Activated CD4-positive, CD25-positive, alpha-beta regulatory T cell treated with anti-CD3 and anti-CD28 coated beads, Interleukin-2, amount 50 U/mL, for 24 hours (primary cell): ENCODE data around the gene IGFN1.
"Not testable (repeated sequence)": the region's sequence is repeated elsewhere in the genome, so short reads cannot be mapped to it uniquely, and the experiment has no call there.

Experiments used
- ATAC-seq, 2 donors: fragments of 150-1000 bp; cut with Tn5 transposase; one replicate each; pipeline ENCODE4 v1.10.0; 2021; ENCODE audit warnings: mild to moderate bottlenecking in 1 of 2, moderate library complexity in 1 of 2

Gene IGFN1

DNA sequence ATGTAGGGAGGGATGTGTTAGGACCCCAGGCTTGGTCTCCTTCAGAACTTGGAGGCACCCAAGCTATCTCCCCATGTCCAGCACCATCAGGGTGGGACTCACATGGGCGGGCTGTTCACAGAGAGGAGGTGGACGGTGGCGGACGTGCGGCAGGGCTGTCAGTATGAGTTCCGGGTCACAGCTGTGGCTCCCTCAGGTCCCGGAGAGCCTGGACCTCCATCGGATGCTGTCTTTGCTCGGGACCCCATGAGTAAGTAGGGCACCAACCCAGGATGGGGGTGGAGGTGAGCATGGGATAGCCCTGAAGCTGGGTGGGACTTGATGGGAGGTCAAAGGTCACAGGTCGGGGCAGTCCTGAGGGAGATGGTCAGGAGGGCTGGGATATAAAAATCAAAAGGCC is 27.8 kb downstream of the IGFN1 start:
- ATAC-seq = no peak

GRCh38 chr1:201219481-201220387 is 29.1 kb downstream of the IGFN1 start:
- no peak for ATAC-seq

DNA sequence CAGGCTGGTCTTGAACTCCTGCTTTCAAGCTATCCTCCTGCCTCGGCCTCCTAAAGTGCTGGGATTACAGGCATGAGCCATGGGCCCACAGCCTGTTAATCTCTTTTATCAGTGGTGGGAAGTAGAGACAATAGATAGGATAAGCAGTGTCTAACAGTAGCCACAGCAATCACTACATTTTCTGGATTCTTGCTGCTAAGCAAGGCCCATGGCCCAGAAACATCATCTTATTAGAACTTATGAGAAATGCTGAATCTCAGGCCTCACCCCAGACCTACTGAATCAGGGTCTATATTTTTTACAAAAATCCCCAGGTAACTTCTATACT is 29.7 kb downstream of the IGFN1 start:
- ATAC-seq = no peak

GRCh38 chr1:201221201-201221846 is 30.7 kb downstream of the IGFN1 start:
- no peak for ATAC-seq

DNA sequence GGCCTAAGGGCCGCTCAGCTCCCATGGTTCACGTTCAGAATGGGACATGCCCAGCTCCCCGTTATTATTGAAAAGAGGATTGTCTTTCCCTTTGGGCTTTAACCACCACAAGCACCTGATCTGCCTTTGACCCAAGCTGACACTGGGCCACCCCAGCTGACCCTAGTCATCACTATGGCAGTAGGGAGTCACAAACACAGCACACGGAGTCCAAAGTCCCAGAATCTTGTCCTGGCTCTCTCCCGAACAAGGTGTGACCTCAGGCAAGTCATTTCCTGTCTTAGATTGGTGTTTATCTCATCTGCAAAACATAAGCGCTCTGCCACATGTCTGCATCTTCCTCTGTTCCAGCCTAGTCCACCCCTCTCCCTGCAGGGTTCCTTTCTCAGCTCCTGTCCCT is 31.5 kb downstream of the IGFN1 start:
- no peak for ATAC-seq

GRCh38 chr1:201223852-201224665 is 33.4 kb downstream of the IGFN1 start:
- ATAC-seq = no peak

DNA sequence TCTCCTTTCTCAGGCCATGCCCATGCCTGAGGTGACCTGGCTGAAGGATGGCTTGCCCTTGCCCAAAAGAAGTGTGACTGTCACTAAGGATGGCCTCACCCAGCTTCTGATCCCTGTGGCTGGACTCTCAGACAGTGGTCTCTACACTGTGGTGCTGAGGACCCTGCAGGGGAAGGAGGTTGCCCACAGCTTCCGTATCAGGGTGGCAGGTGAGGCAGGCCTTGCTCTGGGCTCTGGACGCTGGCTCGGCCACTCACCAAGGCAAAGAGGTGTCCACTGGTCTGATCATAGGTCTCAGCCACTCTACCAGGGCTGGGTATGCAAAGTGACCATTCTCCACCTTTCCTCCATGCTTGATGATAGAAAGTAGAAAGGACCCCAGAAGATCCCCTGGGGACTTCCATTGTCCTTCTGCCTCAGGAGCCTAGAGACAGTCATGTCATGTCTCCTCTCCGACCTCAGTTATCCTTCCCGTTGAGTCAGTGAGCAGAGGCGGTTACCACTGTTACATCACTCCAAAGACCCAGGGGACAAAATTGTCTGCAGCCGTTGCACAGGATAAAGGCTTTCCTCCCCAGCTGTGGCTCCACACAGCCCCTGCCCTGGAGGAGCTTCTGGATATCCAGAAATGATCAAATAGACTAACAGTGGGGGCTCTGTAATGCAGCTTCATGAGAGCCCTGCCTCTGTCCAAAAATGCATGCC is 34.2 kb downstream of the IGFN1 start:
- ATAC-seq = no peak

- no peak for ATAC-seq
Measured at GRCh38 chr1:201226178-201226514, 35.5 kb downstream of the IGFN1 start.

GRCh38 chr1:201226859-201227488 is 36.4 kb downstream of the IGFN1 start:
- no peak for ATAC-seq

GRCh38 chr1:201228011-201228983 is 37.7 kb downstream of the IGFN1 start:
- ATAC-seq = no peak

- ATAC-seq = no peak
Measured at GRCh38 chr1:201229095-201229494, 38.5 kb downstream of the IGFN1 start.

DNA sequence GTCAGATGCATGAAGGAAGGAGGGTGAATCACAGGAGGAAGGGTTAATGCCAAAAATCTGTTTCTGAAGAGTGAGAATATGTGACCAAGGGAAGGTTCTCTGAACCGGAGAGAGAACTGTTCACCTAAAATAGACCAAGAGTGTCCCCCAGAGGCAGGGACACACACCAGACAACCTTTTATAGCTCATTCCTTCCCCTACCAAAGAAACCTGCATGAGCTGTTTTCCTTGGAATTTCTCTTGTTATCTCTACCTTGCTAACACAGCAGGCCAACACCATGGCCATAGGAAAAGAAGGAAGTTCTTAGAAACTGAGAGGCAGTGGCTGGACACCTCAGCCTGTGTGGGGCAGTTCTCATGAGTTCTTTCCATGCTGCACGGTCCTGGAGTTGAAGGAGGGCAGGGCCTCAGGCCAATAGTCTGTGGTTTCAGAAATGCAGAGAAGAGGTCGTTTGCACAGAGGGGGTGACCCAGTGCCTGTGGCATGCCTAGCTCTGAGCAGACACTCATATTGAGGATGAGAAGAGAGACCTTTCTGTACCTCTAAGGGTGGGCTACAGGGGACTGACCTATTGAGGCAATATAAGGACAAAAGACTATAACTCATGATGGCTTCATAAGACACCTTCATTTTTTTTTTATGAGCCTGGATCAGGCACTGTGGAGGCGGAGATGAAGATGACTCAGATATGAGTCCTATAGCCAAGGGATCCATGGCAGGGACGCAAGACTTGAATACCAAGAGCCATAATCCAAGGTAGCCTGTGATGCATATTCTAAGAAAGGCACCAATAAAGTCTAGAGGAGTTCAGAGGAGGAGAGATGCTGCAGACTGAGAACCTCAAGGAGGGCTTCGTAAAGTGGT is 39.4 kb downstream of the IGFN1 start:
- ATAC-seq = no peak

GRCh38 chr1:201230676-201231075 is 40.1 kb downstream of the IGFN1 start:
- no peak for ATAC-seq

DNA sequence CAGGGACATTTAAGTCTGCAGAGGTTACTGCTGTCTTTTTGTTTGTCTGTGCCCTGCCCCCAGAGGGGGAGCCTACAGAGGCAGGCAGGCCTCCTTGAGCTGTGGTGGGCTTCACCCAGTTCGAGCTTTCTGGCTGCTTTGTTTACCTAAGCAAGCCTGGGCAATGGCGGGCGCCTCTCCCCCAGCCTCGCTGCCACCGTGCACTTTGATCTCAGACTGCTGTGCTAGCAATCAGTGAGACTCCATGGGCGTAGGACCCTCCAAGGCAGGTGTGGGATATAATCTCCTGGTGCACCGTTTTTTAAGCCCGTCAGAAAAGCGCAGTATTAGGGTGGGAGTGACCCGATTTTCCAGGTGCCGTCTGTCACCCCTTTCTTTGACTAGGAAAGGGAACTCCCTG is 49.0 kb downstream of the IGFN1 start:
- ATAC-seq = not testable (repeated sequence)

DNA sequence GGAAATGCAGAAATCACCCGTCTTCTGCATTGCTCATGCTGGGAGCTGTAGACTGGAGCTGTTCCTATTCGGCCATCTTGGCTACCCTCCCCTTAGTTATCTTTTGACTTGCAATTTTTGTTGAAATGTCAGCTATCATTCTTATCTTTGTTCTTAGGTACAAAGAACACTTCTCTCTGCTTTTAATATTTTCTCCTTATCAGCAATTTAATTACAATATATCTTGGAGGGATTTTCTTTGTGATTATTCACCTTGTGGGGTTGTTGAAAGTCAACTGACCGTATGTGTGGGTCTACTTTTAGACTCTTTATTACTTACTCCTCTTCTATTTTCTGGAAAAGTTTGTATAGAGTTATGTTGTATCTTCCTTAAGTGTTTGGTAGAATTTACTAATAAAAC is 49.5 kb downstream of the IGFN1 start:
- no peak for ATAC-seq

DNA sequence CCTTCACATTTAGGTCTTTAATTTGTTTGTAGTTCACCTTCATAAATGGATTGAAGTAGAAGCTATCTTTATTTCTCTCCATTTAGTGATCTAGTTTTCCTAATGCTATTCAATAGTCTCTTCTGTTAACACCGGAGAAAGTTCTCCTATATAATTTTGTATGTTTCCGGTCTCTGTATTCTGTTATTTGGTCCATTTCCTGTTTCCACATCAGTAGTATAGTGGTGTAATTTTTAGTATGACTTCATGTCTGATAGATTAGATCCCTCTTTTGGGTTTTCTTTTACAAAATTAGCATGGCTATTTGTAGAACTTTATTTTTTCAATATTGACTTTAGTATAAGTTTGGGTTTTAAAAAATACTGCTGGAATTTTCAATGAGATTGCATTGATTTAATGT is 51.1 kb downstream of the IGFN1 start:
- no peak for ATAC-seq

- no peak for ATAC-seq
Measured at GRCh38 chr1:201245082-201245481, 54.5 kb downstream of the IGFN1 start.

DNA sequence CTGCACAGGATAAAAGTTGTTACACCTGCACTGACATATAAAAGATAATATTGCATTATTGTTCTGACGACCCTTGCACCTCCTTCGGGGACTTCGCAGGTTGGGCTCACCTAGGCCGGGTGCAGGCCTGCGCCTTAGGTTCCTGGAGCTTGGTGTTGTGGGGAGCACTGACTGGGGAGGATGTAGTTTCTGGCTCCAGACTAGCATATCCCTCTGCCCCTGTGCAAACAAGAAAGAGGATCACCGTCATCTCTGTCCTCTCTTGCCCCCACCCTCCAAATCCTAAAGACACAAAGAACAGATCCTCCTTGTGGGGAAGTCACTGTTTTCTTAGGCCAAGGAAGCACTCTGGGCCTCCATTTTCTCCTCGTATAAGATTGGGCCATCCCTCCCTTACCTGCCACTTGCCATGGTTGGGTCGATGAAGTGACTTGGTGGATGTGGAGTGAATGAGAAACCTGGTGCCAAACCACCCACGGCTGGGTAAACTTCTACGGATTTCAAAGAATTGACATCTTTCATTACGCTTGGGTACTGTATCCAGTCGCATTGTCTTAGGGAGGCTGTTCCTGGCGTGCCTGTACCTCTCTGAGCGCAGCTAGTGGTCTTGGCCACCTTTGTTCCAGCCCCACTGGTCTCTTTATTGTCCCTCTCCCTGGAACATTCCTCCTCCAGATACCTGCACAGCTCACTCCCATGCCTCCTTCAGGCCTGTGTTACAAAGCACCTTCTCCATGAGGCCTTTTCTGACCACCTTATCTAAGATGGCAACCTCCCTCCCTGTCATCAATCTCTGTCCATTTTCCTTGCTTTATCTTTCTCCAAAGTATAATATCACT is 58.3 kb downstream of the IGFN1 start:
- ATAC-seq = no peak

DNA sequence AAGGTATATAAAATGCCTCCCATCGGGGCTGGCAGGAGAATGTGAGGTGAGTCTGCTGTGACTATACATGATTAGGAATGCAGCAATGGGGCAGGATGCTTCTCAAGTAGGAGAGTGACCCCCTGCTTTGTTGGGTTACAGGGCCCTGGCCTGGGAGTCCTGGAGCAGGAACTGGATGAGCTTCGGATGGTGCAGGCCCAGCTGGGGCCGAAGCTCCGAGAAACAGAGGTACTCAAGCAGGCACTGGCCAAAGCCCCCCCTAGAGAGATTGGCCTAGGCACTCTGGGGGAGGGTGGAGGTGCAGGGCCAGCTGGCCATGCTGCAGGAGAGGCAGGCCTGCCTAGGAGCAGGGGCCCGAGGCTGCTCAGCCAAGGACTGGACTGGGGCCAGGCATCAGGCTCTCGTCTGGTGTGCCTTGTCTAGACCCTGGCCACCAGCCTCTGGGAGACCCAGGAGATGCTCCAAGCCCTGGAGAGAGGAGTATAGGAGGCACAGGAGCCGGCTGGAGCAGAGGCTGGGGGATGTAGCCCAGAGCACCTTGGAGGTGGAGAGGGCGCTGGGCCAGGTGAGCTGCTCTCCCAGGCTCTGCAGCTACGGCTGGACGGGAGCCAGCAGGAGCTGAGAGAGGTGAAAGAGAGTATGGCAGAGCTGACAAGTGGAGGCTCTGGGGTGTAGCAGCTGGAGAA is 59.8 kb downstream of the IGFN1 start:
- ATAC-seq = no peak
